HG03064 (cell line): ENCODE results near the gene AHSP.
"Not testable (repeated sequence)": the region's sequence is repeated elsewhere in the genome, so short reads cannot be mapped to it uniquely, and the experiment has no call there.

Experiments
- ATAC-seq: cut with Tn5 transposase; IDR thresholded peaks from one replicate; pipeline ENCODE4 v1.9.1; 2021; ENCODE audit warnings: low read depth; ENCODE audit not compliant: unreplicated experiment

AHSP gene

DNA sequence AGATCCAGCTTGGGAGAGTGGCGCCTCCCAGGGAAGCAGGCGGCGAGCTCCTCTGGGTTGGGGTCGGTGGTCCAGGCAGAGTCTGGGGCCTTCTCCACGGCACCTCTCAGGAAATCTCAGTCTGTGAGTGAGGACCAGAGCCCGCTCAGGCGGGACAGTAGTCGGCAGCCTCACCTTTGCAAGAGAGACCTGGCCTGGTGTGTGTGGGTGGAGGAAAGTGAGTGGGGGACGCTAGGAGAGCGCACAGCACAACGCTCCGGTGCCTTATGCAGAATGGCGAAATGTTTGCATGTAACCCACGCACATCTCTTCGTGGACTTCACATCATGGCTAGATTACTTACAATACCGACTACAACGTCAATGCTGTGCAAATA lies 2.2 kb downstream of the AHSP start:
- no peak for ATAC-seq

DNA sequence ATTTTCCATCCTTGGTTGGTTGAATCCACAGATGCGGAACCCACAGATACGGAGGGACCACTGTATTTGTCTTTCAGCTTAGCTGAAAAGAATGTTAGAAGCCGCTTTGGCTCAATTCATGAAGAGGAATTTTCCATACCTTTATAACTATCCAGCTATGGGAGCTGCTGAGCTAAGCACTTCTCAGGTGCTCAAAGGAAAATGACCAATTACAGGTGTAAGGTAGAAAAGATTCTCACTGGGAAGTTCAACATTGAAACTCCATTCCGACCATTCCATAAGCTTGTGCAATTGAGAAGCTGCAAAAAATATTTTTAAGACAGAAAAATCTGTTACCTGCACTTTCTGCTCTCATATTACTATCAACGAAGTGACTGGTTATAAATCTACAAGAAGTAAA lies 2.7 kb downstream of the AHSP start:
- no peak for ATAC-seq

DNA sequence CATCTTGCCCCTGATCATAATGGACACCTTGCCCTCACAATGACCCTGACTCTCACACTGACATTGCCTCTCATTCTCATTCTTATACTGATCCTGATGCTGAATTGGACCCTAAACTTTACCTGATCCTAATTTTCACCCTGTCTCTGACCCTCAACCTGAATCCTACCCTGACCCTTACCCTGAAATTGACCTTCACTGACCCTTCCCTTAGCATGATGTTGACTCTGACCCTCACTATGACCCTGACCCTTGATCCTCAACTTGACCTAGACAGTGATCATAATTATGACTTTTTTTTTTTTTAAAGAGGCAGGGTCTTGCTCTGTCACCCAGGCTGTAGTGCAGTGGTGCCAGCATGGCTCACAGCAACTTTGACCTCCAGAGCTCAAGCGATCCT lies 3.4 kb downstream of the AHSP start:
- no peak for ATAC-seq

DNA sequence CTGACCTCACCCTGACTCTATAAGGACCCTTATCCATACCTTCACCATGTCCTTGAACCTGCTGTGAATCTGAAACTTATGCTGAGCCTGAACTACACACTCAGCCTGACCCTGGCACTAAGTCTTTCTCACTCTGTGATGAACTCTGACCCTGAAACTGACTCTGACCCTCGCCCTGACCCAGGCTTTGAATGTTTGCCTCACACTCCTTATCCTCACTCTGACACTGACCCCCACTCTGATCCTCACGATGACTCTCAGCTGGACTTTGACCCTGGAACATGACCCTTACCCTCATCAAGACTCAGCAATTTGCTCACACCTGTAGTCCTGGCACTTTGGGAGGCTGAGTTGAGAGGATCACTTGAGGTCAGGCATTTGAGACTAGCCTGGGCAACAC lies 4.4 kb downstream of the AHSP start:
- no peak for ATAC-seq

DNA sequence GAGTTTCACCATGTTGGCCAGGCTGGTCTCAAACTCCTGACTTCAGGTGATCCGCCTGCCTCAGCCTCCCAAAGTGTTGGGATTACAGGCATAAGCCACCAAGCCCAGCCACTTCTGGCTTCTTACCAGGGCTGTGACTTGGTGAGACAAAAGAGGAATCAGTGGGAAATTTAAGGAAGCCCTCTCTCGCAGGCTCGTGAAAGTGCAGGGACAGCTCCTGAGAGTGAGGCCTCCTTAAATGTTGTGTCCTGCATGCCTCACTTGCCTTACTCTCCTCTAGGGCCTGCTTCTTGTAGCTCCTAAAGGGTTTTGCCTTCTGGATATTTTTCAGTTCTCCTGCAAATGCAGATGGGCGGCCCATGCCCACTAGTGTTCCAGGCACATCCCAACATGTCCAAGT lies 5.2 kb downstream of the AHSP start:
- no peak for ATAC-seq

DNA sequence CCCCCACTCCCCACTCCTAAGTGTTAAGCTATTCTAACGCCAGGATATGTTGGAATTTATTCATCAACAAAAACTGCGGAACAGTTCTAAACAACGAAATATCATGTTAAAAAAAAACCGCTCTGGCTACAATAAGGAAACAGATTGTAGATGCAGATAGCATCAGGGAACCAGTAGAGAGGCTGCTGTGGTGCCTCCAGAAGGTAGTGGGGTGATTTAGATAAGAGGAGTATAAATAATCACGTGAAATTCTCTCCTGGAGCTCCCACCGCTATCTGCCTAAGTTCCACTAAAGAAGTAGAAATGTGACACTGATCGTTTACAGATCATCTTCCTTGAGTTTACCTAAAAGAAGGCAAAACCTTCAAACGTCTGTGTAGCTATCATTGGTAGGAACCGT lies 8.0 kb downstream of the AHSP start:
- ATAC-seq, result no peak

DNA sequence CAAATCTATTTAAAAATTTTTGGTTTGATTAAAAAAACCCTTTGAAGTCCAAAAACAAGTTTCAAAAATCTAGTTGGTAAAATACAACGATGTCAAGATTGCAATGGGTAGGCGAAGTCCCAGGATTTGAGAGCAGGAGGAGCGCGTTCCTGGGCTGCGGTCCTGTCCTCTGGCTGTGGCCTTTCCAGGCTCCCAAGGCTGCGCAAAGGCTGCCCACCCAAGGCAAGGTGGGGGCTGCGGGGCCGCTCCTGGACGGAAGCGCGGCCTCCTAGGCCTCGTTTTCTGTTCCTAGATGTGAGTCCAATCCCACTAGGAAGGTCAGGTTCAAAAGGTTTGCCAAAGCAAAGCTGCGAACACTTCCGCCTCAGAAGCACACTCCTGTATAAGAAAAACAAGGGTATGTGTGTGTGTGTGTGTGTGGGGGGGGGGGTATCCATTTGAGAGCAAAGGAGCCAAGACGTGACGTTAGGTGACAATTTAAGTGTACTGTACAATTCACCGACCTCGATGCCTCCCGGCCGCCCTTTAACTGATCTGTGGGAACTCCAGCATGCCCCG lies 9.2 kb downstream of the AHSP start:
- no peak for ATAC-seq

DNA sequence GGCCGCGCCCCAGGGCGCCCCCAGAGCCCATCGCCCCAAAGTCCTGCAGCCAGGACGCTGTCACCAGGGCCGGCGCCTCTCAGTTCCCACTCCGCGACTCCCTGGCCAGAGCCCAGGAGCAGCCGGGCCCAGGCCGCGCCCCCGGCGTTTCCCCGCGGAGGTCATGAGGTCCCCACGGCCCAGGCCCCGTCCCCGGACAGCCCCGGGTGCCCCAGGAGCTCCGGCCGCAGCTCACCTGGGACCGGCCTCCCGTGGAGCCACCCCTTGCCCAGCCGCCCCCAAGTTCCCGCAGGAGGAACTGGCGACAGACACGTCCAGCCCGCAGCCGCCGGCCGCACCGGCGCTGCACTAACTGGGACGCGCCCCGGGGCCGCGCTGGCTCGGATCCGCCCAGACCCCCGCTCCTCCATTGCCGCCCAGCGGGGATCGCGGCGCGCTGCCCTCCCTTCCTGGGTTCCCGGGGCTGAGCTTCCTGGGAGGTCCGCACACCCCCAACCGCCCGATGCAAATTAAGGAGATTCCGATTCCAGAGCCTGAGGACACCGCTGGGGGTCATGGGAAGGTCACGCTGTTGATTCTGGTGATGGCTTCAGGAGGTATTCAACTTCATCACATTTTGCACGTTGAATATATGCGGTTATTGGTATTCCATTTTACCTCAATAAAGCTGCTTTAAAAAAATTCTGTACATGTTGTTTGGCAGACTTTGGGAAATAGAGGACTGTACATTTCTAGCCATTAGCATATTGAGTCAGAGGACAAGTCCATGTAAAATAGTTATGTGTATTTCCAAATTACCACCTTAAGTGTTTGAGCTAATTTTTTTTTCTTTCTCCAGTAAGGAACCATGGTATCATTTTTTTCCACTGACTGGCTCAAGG lies 9.9 kb downstream of the AHSP start:
- ATAC-seq, result no peak

DNA sequence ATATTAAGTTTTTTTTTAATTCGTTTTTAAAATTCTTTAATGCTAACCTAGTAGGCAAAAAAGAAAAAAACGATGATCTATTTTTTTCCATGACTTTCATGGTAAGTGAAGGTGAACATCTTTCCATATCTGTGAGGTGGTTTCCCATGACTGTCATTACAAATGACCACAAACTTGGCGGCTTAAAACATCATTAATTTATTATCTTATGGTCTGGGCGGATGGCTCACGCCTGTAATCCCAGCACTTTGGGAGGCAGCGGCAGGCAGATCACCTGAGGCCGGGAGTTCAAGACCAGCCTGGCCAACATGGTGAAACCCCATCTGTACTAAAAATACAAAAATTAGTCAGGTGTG lies 10.5 kb downstream of the AHSP start:
- not testable (repeated sequence) for ATAC-seq

DNA sequence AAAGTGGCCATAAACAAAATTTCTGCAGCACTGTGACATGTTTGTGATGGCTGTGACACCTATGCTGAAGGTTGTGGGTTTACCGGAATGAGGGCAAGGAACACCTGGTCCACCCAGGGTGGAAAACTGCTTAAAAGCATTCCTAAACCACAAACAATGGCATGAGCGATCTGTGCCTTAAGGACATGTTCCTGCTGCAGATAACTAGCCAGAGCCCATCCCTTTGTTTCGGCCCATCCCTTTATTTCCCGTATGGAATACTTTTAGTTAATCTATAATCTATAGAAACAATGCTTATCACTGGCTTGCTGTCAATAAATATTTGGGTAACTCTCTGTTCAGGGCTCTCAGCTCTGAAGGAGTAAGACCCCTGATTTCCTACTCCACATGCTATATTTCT lies 12.1 kb downstream of the AHSP start:
- ATAC-seq, result not testable (repeated sequence)

DNA sequence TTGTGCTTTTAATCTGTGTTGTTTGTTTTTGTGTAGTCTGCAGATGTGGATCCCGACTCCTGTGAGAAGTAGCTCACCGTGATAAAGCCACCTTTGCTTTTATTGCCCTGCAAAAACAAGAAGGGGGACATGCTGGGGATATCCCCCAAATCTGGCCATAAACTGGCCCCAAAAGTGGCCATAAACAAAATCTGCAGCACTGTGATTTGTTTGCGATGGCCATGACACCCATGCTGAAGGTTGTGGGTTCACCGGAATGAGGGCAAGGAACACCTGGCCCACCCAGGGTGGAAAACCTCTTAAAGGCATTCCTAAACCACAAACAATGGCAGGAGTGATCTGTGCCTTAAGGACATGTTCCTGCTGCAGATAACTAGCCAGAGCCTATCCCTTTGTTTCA lies 15.1 kb downstream of the AHSP start:
- no peak for ATAC-seq

DNA sequence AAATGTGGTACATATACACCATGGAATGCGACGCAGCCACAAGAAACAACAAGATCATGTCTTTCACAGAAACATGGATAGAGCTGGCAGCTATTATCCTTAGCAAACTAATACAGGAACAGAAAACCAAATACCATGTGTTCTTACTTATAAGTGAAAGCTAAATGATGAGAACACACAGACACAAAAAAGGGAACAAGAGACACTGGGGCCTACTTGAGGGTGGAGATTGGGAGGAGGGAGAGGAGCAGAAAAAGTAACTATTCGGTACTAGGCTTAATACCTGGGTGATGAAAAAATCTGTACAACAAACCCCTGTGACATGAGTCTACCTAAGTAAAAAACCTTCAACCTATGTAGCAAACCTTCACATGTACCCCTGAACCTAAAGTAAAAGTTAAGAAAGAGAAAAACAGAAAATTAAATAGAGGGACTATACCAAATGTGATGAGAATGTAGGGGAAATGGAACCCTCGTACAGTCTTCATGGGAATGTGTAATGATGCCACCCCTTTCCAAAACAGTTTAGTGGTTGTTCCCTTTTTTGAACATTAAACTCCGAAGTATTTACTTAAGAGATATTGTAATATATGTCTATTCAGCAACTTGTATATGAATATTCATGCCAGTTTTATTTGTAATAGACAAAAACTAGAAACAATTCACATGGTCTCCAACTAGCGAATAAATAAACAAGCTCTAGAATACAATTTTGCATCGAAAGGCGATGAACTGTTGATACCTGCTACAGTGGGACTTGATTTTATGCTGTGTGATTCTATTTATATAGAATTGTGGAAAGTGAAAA lies 33.9 kb downstream of the AHSP start:
- no peak for ATAC-seq

DNA sequence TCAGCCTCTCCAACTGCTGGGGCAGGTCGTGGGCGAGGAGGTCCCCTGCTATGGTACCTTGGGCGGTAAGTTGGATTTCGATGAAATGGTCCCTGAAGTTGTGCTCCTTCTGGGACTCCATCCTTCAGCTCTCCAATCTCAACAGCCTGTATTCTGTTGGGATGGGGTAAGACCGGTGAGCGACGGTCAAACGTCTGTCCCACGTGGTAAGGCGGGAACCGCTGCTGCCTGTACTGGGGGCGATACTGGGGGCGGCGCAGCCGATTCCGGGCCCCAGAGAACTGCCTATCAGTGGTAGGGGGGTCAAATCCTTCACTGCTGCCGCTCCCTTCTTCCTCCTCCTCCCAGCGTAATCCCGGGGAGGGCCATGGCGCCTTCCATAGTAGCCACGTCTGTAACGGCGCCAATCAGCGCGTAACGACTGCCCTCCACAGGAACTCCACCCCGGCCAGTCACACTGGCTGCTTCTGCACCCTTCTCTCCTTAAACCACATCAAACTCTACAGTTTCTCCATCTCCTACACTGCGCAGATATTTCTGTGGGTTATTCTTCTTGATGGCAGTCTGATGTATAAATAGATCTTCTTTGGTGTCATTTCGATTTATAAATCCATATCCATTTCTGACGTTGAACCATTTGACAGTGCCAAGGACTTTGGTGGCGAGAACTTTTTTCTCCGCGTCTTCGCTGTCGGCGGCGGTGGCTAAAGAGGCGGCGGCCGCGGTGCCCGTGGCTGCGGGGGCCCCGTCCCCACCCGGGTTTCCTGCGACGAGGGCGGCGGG lies 41.1 kb downstream of the AHSP start:
- no peak for ATAC-seq

DNA sequence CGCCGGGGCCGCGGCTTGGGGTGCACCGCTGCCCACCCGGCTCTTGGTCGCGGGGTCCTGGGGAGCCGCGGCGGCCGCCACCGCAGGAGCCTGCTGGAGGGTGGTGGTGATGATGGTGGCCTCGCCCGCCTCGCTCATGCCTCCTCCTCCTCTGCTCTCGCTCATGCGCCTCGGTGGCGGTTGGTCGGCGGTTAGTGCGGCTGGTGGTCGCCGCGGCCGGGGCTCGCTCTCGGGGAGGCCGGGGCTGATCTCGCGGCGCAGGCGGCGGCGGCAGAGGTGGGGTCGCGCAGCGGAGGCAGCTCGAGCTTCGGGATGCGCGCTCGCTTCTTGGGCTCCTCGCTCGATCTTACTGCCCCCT lies 41.6 kb downstream of the AHSP start:
- no peak for ATAC-seq

DNA sequence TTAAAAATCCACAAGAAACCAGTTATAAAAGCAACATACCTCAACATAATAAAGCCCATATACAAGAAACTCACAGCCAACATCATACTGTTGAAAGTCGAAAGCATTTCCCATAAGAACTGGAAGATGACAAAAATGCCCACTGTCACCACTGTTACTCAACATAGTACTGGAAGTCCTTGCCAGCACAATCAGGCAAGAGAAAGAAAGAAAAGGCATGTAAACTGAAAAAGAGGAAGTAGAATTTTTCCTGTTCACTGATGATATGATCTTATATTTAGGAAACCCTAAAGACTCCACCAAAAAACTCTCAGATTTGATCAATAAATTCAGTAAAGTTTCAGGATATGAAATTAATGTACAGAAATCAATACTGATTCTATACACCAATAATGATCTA lies 45.1 kb downstream of the AHSP start:
- no peak for ATAC-seq

DNA sequence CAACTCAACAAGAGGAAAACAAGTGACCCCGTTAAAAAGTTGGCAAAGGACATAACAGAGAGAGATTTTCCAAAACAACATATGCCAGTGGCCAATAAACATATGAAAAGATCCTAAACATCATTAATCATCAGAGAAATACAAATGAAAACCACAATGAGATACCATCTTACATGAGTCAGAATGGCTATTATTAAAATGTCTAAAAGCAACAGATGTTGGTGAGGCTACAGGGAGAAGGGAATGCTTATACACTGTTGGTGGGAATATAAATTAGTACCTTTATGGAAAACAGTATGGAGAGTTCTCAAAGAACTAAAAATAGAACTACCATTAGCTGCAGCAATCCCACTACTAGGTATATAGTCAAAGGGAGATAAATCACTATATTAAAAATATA lies 46.5 kb downstream of the AHSP start:
- not testable (repeated sequence) for ATAC-seq

DNA sequence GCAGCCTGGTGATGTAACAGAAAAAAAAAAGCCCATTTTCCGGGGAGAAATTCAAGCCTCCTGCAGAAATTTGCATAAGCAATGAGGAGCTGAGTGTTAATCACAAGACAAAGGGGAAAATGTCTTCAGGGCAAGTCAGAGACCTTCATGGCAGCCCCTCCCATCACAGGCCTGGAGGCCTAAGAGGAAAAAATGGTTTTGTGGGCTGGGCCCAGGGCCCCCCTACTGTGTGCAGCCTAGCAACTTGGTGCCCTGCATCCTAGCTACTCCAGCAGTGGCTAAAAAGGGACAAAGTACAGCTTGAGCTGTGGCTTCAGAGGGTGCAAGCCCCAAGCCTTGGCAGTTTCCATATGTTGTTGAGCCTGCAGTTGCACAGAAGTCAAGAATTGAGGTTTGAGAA lies 49.7 kb downstream of the AHSP start:
- ATAC-seq, result no peak
